Neural progenitor cell (in vitro differentiated cells): ENCODE data around the gene C2CD3. TPM values are rescaled to one million over a fixed set of nuclear protein-coding genes. Genes with fewer than 3 reads are reported as not detected.
A peak's percentile ranks its signal among the peaks of the same experiment; 100 is the strongest.

Source experiments
- DNase-seq: peaks from one replicate; pipeline ENCODE4 v3.0.0-alpha.2; 2016; ENCODE audit warnings: low spot score
- H2AFZ ChIP-seq: fragments of 200-600 bp; sonication (generic); replicated peaks from 2 replicates; pipeline ENCODE4 v1.6.1; 2016; ENCODE audit warnings: antibody characterized with exemption
- H3F3A ChIP-seq: fragments of 200-600 bp; sonication (generic); 2 replicates; pipeline ENCODE4 v1.6.1; 2016; ENCODE audit warnings: antibody characterized with exemption, low read depth
- H3K27ac ChIP-seq: fragments of 200-600 bp; sonication (generic); 2 replicates; pipeline ENCODE4 v1.5.1; 2016; ENCODE audit warnings: mild to moderate bottlenecking
- H3K27me3 ChIP-seq: fragments of 200-600 bp; sonication (generic); 2 replicates; pipeline ENCODE4 v1.6.1; 2016; ENCODE audit warnings: mild to moderate bottlenecking, moderate library complexity
- H3K36me3 ChIP-seq: fragments of 200-600 bp; sonication (generic); 2 replicates; pipeline ENCODE4 v1.5.1; 2016
- H3K4me1 ChIP-seq: fragments of 200-600 bp; sonication (generic); 2 replicates; pipeline ENCODE4 v1.6.1; 2016; ENCODE audit warnings: mixed run types
- H3K4me2 ChIP-seq: fragments of 200-600 bp; sonication (generic); 2 replicates; pipeline ENCODE4 v1.6.1; 2016
- H3K4me3 ChIP-seq: fragments of 200-600 bp; sonication (generic); 2 replicates; pipeline ENCODE4 v1.5.1; 2016
- H3K79me2 ChIP-seq: fragments of 200-600 bp; sonication (generic); 2 replicates; pipeline ENCODE4 v1.6.1; 2016; ENCODE audit warnings: low read depth
- H3K9ac ChIP-seq: fragments of 200-600 bp; sonication (generic); 2 replicates; pipeline ENCODE4 v1.6.1; 2016
- H3K9me3 ChIP-seq: fragments of 200-600 bp; sonication (generic); 2 replicates; pipeline ENCODE4 v1.5.1; 2016; ENCODE audit warnings: low read depth
- H4K20me1 ChIP-seq: fragments of 200-600 bp; sonication (generic); 2 replicates; pipeline ENCODE4 v1.6.1; 2016; ENCODE audit warnings: low read depth
- H3K27ac Mint-ChIP-seq: 3 replicates; pipeline ENCODE4 v1.8.0; 2021; ENCODE audit warnings: mixed read lengths
- H3K27me3 Mint-ChIP-seq: 2 replicates; pipeline ENCODE4 v1.8.0; 2022; ENCODE audit warnings: low read depth, mild to moderate bottlenecking, inconsistent platforms, moderate library complexity, mixed read lengths; ENCODE audit not compliant: insufficient read depth
- H3K36me3 Mint-ChIP-seq: 3 replicates; pipeline ENCODE4 v1.8.0; 2021; ENCODE audit warnings: mixed read lengths
- H3K4me1 Mint-ChIP-seq: 3 replicates; pipeline ENCODE4 v1.8.0; 2021; ENCODE audit warnings: mixed read lengths
- H3K4me3 Mint-ChIP-seq: 3 replicates; pipeline ENCODE4 v1.8.0; 2021; ENCODE audit warnings: mild to moderate bottlenecking, moderate library complexity, mixed read lengths
- H3K9me3 Mint-ChIP-seq: 3 replicates; pipeline ENCODE4 v1.8.0; 2020; ENCODE audit warnings: mixed read lengths
- EZH2 ChIP-seq: fragments of 200-600 bp; sonication (generic); IDR thresholded peaks from 2 replicates; pipeline ENCODE4 v1.6.1; 2017; ENCODE audit warnings: antibody characterized with exemption, mild to moderate bottlenecking, moderate library complexity
- EZH2phosphoT487 ChIP-seq: fragments of 200-600 bp; sonication (generic); IDR thresholded peaks from 2 replicates; pipeline ENCODE4 v1.6.1; 2017; ENCODE audit warnings: antibody characterized with exemption
- small RNA-seq: library from RNA; depleted of rRNA; stranded (forward); fragments of <200 nt; gene quantifications from one replicate; pipeline ENCODE3, GENCODE V24; 2015
- total RNA-seq: library from RNA; depleted of rRNA; stranded (reverse); fragments of >200 nt; gene quantifications from 2 replicates; pipeline ENCODE4 v1.2.3, GENCODE V29; 2015; ENCODE audit warnings: low replicate concordance
- TF ChIP-seq, protein P1 (sequence below): fragments of 200-600 bp; sonication (generic); IDR thresholded peaks from 2 replicates; pipeline ENCODE4 v1.5.1; 2017; ENCODE audit warnings: antibody characterized with exemption, mild to moderate bottlenecking

The C2CD3 gene
- total RNA-seq, 1 donor from 2014 or later = 19.6 TPM

DNA sequence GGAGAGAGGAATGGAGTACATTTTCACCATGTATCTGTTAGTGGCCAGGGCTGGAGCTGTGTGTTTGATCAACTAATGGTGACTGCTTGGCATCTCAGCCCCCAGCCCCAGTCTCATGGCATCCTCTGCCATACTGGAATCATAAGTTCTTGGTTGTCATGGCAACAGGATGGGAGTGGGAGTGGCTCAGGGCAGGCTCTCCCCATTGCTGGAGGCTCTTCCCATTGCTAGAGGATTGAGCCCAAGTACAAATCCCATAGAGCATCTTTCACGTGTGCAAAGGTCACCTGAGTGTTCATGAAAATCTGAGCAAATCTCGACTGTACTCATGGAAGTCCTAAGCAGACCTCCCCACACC, 205.1 kb downstream of the C2CD3 start:
- Histone ChIP-seq H4K20me1 (no peaks in the 10 kb centered on the region), H3K4me1 (no peaks in the 10 kb centered on the region), H3K27me3 (no peaks in the 10 kb centered on the region), H3K4me3 (no peak overlapping the region), H2AFZ (no peak overlapping the region), H3K27ac (no peak overlapping the region), H3K36me3 (no peaks in the 10 kb centered on the region), H3K4me2 (no peak overlapping the region), H3K9ac (no peak overlapping the region), H3K79me2 (no peaks in the 10 kb centered on the region), H3F3A (peaks cover 7% of the 10 kb centered on the region), H3K9me3 (no peaks in the 10 kb centered on the region)
- no peaks in the 10 kb centered on the region for H3K36me3 Mint-ChIP-seq
- DNase-seq = peak; percentile 32
- H3K4me1 Mint-ChIP-seq = no peaks in the 10 kb centered on the region
- no peak for TF ChIP-seq EZH2
- TF ChIP-seq, protein P1, sequence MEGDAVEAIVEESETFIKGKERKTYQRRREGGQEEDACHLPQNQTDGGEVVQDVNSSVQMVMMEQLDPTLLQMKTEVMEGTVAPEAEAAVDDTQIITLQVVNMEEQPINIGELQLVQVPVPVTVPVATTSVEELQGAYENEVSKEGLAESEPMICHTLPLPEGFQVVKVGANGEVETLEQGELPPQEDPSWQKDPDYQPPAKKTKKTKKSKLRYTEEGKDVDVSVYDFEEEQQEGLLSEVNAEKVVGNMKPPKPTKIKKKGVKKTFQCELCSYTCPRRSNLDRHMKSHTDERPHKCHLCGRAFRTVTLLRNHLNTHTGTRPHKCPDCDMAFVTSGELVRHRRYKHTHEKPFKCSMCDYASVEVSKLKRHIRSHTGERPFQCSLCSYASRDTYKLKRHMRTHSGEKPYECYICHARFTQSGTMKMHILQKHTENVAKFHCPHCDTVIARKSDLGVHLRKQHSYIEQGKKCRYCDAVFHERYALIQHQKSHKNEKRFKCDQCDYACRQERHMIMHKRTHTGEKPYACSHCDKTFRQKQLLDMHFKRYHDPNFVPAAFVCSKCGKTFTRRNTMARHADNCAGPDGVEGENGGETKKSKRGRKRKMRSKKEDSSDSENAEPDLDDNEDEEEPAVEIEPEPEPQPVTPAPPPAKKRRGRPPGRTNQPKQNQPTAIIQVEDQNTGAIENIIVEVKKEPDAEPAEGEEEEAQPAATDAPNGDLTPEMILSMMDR = no peak
- no peak for TF ChIP-seq EZH2phosphoT487
- no peak overlapping the region for H3K4me3 Mint-ChIP-seq
- H3K9me3 Mint-ChIP-seq = no peaks in the 10 kb centered on the region
- peaks cover 11% of the 10 kb centered on the region for H3K27me3 Mint-ChIP-seq
- no peak overlapping the region for H3K27ac Mint-ChIP-seq

DNA sequence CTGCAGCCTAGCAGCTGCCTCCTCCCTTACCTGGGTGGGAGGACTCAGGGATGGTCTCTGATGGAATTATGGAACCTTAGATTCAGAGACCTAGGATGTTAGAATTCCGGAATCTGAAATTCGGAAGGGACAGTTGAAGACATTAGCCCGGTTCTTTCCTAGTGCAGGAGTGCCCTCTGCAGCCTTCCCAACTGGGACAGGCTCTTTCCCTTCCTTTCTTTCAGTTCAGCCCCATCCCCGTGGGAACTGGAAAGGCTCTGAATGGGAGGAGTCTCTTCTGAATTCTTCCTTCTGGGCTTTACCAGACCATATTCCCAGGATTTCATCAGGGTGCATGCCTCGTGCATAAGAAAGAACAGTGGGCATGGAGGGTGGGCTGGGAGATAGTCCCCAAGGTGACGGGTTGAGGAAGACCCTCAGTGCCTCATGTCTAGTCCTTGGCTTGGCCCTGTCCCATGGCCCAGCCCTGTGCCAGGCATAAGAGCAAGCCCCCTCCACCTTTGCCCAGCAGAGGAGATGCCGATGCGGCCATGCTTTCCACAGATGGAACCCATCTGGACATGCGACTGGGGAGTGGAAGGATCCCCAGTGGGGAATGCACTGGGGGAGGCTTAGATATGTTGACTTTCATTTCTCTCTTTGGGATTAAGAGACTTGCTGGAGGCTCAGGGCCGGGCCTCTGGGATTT, 205.6 kb downstream of the C2CD3 start:
- H3K4me1 Mint-ChIP-seq = no peaks in the 10 kb centered on the region
- no peak overlapping the region for H3K4me3 Mint-ChIP-seq
- H3K36me3 Mint-ChIP-seq = no peaks in the 10 kb centered on the region
- peaks cover 2% of the 10 kb centered on the region for H3F3A ChIP-seq
- no peaks in the 10 kb centered on the region for H3K9me3 Mint-ChIP-seq
- H3K9ac ChIP-seq = no peak overlapping the region
- no peak overlapping the region for H3K4me3 ChIP-seq
- DNase-seq = peak; percentile 26
- H3K27me3 Mint-ChIP-seq = peaks cover 11% of the 10 kb centered on the region
- H3K4me2 ChIP-seq = peak overlapping the region; percentile 25
- H3K9me3 ChIP-seq = no peaks in the 10 kb centered on the region
- H3K36me3 ChIP-seq = no peaks in the 10 kb centered on the region
- H3K27me3 ChIP-seq = no peaks in the 10 kb centered on the region
- TF ChIP-seq EZH2 (no peak), EZH2phosphoT487 (no peak)
- TF ChIP-seq, protein P1 = no peak
- H3K79me2 ChIP-seq = no peaks in the 10 kb centered on the region
- peak overlapping the region; percentile 80 for H2AFZ ChIP-seq
- H3K27ac ChIP-seq = no peak overlapping the region
- no peaks in the 10 kb centered on the region for H4K20me1 ChIP-seq
- H3K4me1 ChIP-seq = no peaks in the 10 kb centered on the region
- no peak overlapping the region for H3K27ac Mint-ChIP-seq

DNA sequence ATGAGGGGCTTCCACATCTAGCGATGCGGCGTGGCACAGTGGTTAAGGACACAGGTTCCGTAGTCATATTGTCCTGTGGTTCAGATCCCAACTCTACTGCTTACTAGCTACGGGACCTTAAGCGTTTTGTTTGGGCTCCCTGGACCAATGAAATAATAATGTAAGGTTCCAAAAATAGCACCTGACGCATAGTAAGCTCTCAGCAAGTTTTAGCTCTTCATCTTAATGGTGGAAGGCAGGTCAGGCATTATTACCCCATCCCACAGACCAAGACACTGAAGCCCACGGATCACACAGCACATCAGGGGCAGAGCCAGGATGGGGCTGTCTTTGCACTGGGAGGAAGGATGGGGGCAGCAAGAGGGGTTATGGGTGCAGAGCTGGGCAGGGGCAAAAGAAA, 206.9 kb downstream of the C2CD3 start:
- no peak overlapping the region for H3K27ac ChIP-seq
- H3K36me3 ChIP-seq = no peaks in the 10 kb centered on the region
- Mint-ChIP-seq H3K4me3 (no peak overlapping the region), H3K27me3 (peaks cover 6% of the 10 kb centered on the region), H3K27ac (no peak overlapping the region), H3K9me3 (no peaks in the 10 kb centered on the region), H3K36me3 (no peaks in the 10 kb centered on the region), H3K4me1 (no peaks in the 10 kb centered on the region)
- no peaks in the 10 kb centered on the region for H3K9me3 ChIP-seq
- no peak for DNase-seq
- no peak overlapping the region for H3K9ac ChIP-seq
- H3K79me2 ChIP-seq = no peaks in the 10 kb centered on the region
- peaks cover 2% of the 10 kb centered on the region for H3K4me1 ChIP-seq
- peak overlapping the region; percentile 80 for H2AFZ ChIP-seq
- no peak overlapping the region for H3K4me2 ChIP-seq
- H3K27me3 ChIP-seq = no peaks in the 10 kb centered on the region
- H3K4me3 ChIP-seq = no peak overlapping the region
- TF ChIP-seq EZH2phosphoT487 (no peak), EZH2 (no peak)
- TF ChIP-seq, protein P1 = no peak
- H3F3A ChIP-seq = no peaks in the 10 kb centered on the region
- no peaks in the 10 kb centered on the region for H4K20me1 ChIP-seq

Small RNAs within 50 kb of the gene (small RNA-seq; reads per million reads assigned to genes)
- gene AP002392.1 = not detected

Other genes with a start within 250 kb of the C2CD3 start
- gene DNAJB13, start 220.0 kb downstream of the C2CD3 start, total RNA-seq = 0.28 TPM in 1 of 2 replicates, not detected in the other
- 69.2 and 88.1 TPM in 2 replicates for gene UCP2, start 188.2 kb downstream of the C2CD3 start, total RNA-seq
- gene UCP3, start 161.9 kb downstream of the C2CD3 start, total RNA-seq = 1.5 TPM in 1 of 2 replicates, not detected in the other
- gene PPME1, start 287 bp upstream of the C2CD3 start, total RNA-seq = 55.7 and 55.8 TPM in 2 replicates
- not detected in 2 replicates for gene P4HA3, start 140.6 kb upstream of the C2CD3 start, total RNA-seq
- gene PGM2L1, start 227.4 kb upstream of the C2CD3 start, total RNA-seq = 12.3 and 15.9 TPM in 2 replicates